ENCODE measurements around the gene FRYL. TPM values are rescaled to one million over a fixed set of nuclear protein-coding genes. Genes with fewer than 3 reads are reported as not detected.
A peak's percentile ranks its signal among the peaks of the same experiment; 100 is the strongest.

Gene FRYL
- total and polyA plus RNA-seq, 7 experiments from 2014 or later = 25.4 to 126 (median 102) TPM

- Mint-ChIP-seq H3K27me3 (no peaks in the 10 kb centered on the region), H3K9me3 (no peaks in the 10 kb centered on the region), H3K27ac (peak overlapping the region in 2 of 9 donors; percentile 1 to 71), H3K4me1 (peaks cover 36 to 62% (median 58%) of the 10 kb centered on the region in 7 donors), H3K36me3 (peaks cover 0 to 31% (median 21%) of the 10 kb centered on the region in 5 donors), H3K4me3 (no peak overlapping the region)
- ChIA-PET POLR2A (interaction anchor here (0.6 kb wide), 1 partner anchor 298 kb away, joined by 8 read pairs; no protein-coding TSS in a partner anchor), CTCF (interaction anchor here (0.9 kb wide), 1 partner anchor 14 kb away, joined by 4 read pairs; no protein-coding TSS in a partner anchor)
- Histone ChIP-seq H3K36me3 (ENCODE audit: control insufficient read depth in 2 of 3, insufficient read depth in 3 of 3, low read length in 3 of 3) (no peaks in the 10 kb centered on the region), H3K4me3 (ENCODE audit: low read length) (no peak overlapping the region), H3K27me3 (ENCODE audit: control insufficient read depth in 2 of 2, insufficient read depth in 2 of 2, low read length in 2 of 2) (no peaks in the 10 kb centered on the region), H3K27ac (ENCODE audit: low read depth, low read length) (no peak overlapping the region), H3K4me1 (ENCODE audit: control insufficient read depth in 2 of 2, insufficient read depth in 2 of 2, low read length in 2 of 2) (peaks cover 0 to 11% of the 10 kb centered on the region in 2 donors), H3K9me3 (ENCODE audit: control insufficient read depth in 2 of 3, low read length in 3 of 3) (no peaks in the 10 kb centered on the region)
- intact Hi-C loops (cut with micrococcal nuclease) = no loop called here
- no peak for DNase-seq
- ATAC-seq = no peak
These were observed 128.2 kb downstream of the FRYL start for GRCh38 chr4:48651914-48652313.

GRCh38 chr4:48649505-48649904 lies 130.6 kb downstream of the FRYL start:
- Mint-ChIP-seq H3K27ac (no peak overlapping the region), H3K36me3 (peaks cover 0 to 27% (median 22%) of the 10 kb centered on the region in 5 donors), H3K4me3 (no peak overlapping the region), H3K4me1 (peaks cover 31 to 74% (median 60%) of the 10 kb centered on the region in 7 donors), H3K9me3 (no peaks in the 10 kb centered on the region), H3K27me3 (no peaks in the 10 kb centered on the region)
- H3K4me1 ChIP-seq (ENCODE audit: control insufficient read depth in 2 of 2, insufficient read depth in 2 of 2, low read length in 2 of 2) = peaks cover 0 to 11% of the 10 kb centered on the region in 2 donors
- ChIA-PET CTCF (interaction anchor here (0.5 kb wide), 1 partner anchor 47 kb away, joined by 3 read pairs; no protein-coding TSS in a partner anchor), POLR2A (no interaction called here)
- no peak overlapping the region for H3K4me3 ChIP-seq (ENCODE audit: low read length)
- DNase-seq = no peak
- no peak overlapping the region for H3K27ac ChIP-seq (ENCODE audit: low read depth, low read length)
- H3K27me3 ChIP-seq (ENCODE audit: control insufficient read depth in 2 of 2, insufficient read depth in 2 of 2, low read length in 2 of 2) = no peaks in the 10 kb centered on the region
- H3K36me3 ChIP-seq (ENCODE audit: control insufficient read depth in 2 of 3, insufficient read depth in 3 of 3, low read length in 3 of 3) = no peaks in the 10 kb centered on the region
- H3K9me3 ChIP-seq (ENCODE audit: control insufficient read depth in 2 of 3, low read length in 3 of 3) = no peaks in the 10 kb centered on the region
- intact Hi-C loops (cut with micrococcal nuclease) = no loop called here
- no peak for ATAC-seq

- peaks cover 15 to 73% (median 57%) of the 10 kb centered on the region in 7 donors for H3K4me1 Mint-ChIP-seq
- H3K36me3 Mint-ChIP-seq = peaks cover 0 to 12% (median 7%) of the 10 kb centered on the region in 5 donors
- intact Hi-C loops (cut with micrococcal nuclease) = no loop called here
- ATAC-seq (no peak), DNase-seq (no peak)
- no peaks in the 10 kb centered on the region for H3K9me3 Mint-ChIP-seq
- no peaks in the 10 kb centered on the region for H3K4me1 ChIP-seq (ENCODE audit: control insufficient read depth in 2 of 2, insufficient read depth in 2 of 2, low read length in 2 of 2)
- H3K27ac ChIP-seq (ENCODE audit: low read depth, low read length) = no peak overlapping the region
- H3K4me3 ChIP-seq (ENCODE audit: low read length) = no peak overlapping the region
- POLR2A ChIA-PET = no interaction called here
- H3K27me3 Mint-ChIP-seq = no peaks in the 10 kb centered on the region
- no peaks in the 10 kb centered on the region for H3K9me3 ChIP-seq (ENCODE audit: control insufficient read depth in 2 of 3, low read length in 3 of 3)
- CTCF ChIA-PET = interaction anchor here (0.7 kb wide), 1 partner anchor 12 kb away, joined by 3 read pairs; no protein-coding TSS in a partner anchor
- no peaks in the 10 kb centered on the region for H3K36me3 ChIP-seq (ENCODE audit: control insufficient read depth in 2 of 3, insufficient read depth in 3 of 3, low read length in 3 of 3)
- H3K4me3 Mint-ChIP-seq = no peak overlapping the region
- no peaks in the 10 kb centered on the region for H3K27me3 ChIP-seq (ENCODE audit: control insufficient read depth in 2 of 2, insufficient read depth in 2 of 2, low read length in 2 of 2)
- no peak overlapping the region for H3K27ac Mint-ChIP-seq
These were observed 134.8 kb downstream of the FRYL start for GRCh38 chr4:48645225-48645794.

GRCh38 chr4:48642421-48643374 lies 137.4 kb downstream of the FRYL start:
- H3K9me3 ChIP-seq (ENCODE audit: control insufficient read depth in 2 of 3, low read length in 3 of 3) = no peaks in the 10 kb centered on the region
- H3K4me1 ChIP-seq (ENCODE audit: control insufficient read depth in 2 of 2, insufficient read depth in 2 of 2, low read length in 2 of 2) = no peaks in the 10 kb centered on the region
- no peaks in the 10 kb centered on the region for H3K27me3 ChIP-seq (ENCODE audit: control insufficient read depth in 2 of 2, insufficient read depth in 2 of 2, low read length in 2 of 2)
- no peak overlapping the region for H3K4me3 ChIP-seq (ENCODE audit: low read length)
- H3K36me3 Mint-ChIP-seq = peaks cover 0 to 25% (median 17%) of the 10 kb centered on the region in 5 donors
- POLR2A ChIA-PET = interaction anchor here (1.1 kb wide), 1 partner anchor 188 kb away, joined by 3 read pairs; the partner anchor contains the start of gene OCIAD1
- H3K27me3 Mint-ChIP-seq = no peaks in the 10 kb centered on the region
- DNase-seq (no peak), ATAC-seq (no peak)
- CTCF ChIA-PET = interaction anchor here (1.2 kb wide), 1 partner anchor 40 kb away, joined by 3 read pairs; no protein-coding TSS in a partner anchor
- H3K27ac Mint-ChIP-seq = peak overlapping the region in 7 of 9 donors; percentile 1 to 82 (median 28)
- no peak overlapping the region for H3K4me3 Mint-ChIP-seq
- intact Hi-C loops (cut with micrococcal nuclease) = no loop called here
- H3K36me3 ChIP-seq (ENCODE audit: control insufficient read depth in 2 of 3, insufficient read depth in 3 of 3, low read length in 3 of 3) = no peaks in the 10 kb centered on the region
- no peak overlapping the region for H3K27ac ChIP-seq (ENCODE audit: low read depth, low read length)
- H3K9me3 Mint-ChIP-seq = peaks cover 0 to 3% (median 0%) of the 10 kb centered on the region in 11 donors
- H3K4me1 Mint-ChIP-seq = peaks cover 15 to 88% (median 66%) of the 10 kb centered on the region in 7 donors

GRCh38 chr4:48641401-48641800 lies 138.7 kb downstream of the FRYL start:
- no peak overlapping the region for H3K27ac Mint-ChIP-seq
- POLR2A ChIA-PET = no interaction called here
- Histone ChIP-seq H3K36me3 (ENCODE audit: control insufficient read depth in 2 of 3, insufficient read depth in 3 of 3, low read length in 3 of 3) (no peaks in the 10 kb centered on the region), H3K4me1 (ENCODE audit: control insufficient read depth in 2 of 2, insufficient read depth in 2 of 2, low read length in 2 of 2) (no peaks in the 10 kb centered on the region), H3K9me3 (ENCODE audit: control insufficient read depth in 2 of 3, low read length in 3 of 3) (no peaks in the 10 kb centered on the region), H3K27ac (ENCODE audit: low read depth, low read length) (no peak overlapping the region), H3K27me3 (ENCODE audit: control insufficient read depth in 2 of 2, insufficient read depth in 2 of 2, low read length in 2 of 2) (no peaks in the 10 kb centered on the region), H3K4me3 (ENCODE audit: low read length) (no peak overlapping the region)
- no peak for DNase-seq
- H3K9me3 Mint-ChIP-seq = peaks cover 0 to 3% (median 0%) of the 10 kb centered on the region in 11 donors
- CTCF ChIA-PET = no interaction called here
- H3K36me3 Mint-ChIP-seq = peaks cover 0 to 20% (median 12%) of the 10 kb centered on the region in 5 donors
- no peak overlapping the region for H3K4me3 Mint-ChIP-seq
- peaks cover 12 to 87% (median 59%) of the 10 kb centered on the region in 7 donors for H3K4me1 Mint-ChIP-seq
- H3K27me3 Mint-ChIP-seq = no peaks in the 10 kb centered on the region
- ATAC-seq = no peak
- intact Hi-C loops (cut with micrococcal nuclease) = no loop called here

- ChIA-PET POLR2A (no interaction called here), CTCF (no interaction called here)
- no peak overlapping the region for H3K27ac ChIP-seq (ENCODE audit: low read depth, low read length)
- H3K4me3 ChIP-seq (ENCODE audit: low read length) = no peak overlapping the region
- DNase-seq (no peak), ATAC-seq (no peak)
- no peaks in the 10 kb centered on the region for H3K9me3 ChIP-seq (ENCODE audit: control insufficient read depth in 2 of 3, low read length in 3 of 3)
- H3K36me3 ChIP-seq (ENCODE audit: control insufficient read depth in 2 of 3, insufficient read depth in 3 of 3, low read length in 3 of 3) = no peaks in the 10 kb centered on the region
- intact Hi-C loops (cut with micrococcal nuclease) = no loop called here
- peaks cover 0 to 3% (median 0%) of the 10 kb centered on the region in 11 donors for H3K9me3 Mint-ChIP-seq
- peaks cover 12 to 80% (median 54%) of the 10 kb centered on the region in 7 donors for H3K4me1 Mint-ChIP-seq
- peaks cover 0 to 20% (median 12%) of the 10 kb centered on the region in 5 donors for H3K36me3 Mint-ChIP-seq
- H3K27me3 Mint-ChIP-seq = no peaks in the 10 kb centered on the region
- H3K4me1 ChIP-seq (ENCODE audit: control insufficient read depth in 2 of 2, insufficient read depth in 2 of 2, low read length in 2 of 2) = no peaks in the 10 kb centered on the region
- no peaks in the 10 kb centered on the region for H3K27me3 ChIP-seq (ENCODE audit: control insufficient read depth in 2 of 2, insufficient read depth in 2 of 2, low read length in 2 of 2)
- peak overlapping the region in 3 of 9 donors; percentile 12 to 36 (median 14) for H3K27ac Mint-ChIP-seq
- H3K4me3 Mint-ChIP-seq = no peak overlapping the region
These were observed 139.4 kb downstream of the FRYL start for GRCh38 chr4:48640699-48641098.

Data from naive thymus-derived CD4-positive, alpha-beta T cell (primary cell).